ENCODE results near the gene AURKAIP1. TPM values are rescaled to one million over a fixed set of nuclear protein-coding genes. Genes with fewer than 3 reads are reported as not detected.

AURKAIP1 gene
- 213 and 230 TPM in 2 replicates for total RNA-seq

DNA sequence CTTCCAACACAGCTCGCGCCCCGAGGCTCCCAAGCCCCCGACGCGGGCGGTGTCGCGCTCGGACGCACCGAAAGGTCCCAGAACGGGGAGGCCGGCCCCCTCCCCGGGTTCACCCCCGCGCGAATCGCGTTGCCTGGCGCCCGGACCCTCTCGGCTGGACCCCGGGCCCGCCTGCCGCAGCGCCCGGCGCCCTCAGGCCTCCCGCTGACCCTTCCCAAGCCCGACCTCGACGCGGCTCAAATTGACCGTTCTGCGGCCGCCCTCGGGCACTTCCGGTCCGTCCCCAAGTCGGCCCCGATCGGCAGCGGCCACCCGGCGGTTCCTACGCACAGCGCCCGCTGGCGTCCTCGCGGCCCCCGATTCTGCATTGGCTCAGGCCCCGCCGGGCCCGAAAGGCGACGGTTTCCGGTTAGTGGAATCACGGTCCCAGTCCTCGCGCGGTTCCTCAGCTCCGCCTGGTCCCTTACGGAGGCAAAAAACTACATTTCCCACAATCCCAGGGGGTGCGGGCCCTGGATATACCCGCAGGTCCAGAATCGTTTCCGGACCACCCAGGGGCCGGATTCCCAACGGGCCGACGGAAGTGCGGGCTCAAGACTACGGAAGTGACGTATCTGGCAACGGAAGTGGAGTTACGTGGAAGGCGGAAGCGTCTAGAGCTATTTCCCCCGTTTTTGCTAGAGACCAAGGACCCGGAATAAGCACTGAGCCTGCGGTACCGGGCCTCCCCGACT is at the start of gene AURKAIP1:
TSS of gene AURKAIP1 (minus strand) at position 279 of the 734 bp plus-strand sequence. CDS start 451 bp downstream, outside the sequence.

DNA sequence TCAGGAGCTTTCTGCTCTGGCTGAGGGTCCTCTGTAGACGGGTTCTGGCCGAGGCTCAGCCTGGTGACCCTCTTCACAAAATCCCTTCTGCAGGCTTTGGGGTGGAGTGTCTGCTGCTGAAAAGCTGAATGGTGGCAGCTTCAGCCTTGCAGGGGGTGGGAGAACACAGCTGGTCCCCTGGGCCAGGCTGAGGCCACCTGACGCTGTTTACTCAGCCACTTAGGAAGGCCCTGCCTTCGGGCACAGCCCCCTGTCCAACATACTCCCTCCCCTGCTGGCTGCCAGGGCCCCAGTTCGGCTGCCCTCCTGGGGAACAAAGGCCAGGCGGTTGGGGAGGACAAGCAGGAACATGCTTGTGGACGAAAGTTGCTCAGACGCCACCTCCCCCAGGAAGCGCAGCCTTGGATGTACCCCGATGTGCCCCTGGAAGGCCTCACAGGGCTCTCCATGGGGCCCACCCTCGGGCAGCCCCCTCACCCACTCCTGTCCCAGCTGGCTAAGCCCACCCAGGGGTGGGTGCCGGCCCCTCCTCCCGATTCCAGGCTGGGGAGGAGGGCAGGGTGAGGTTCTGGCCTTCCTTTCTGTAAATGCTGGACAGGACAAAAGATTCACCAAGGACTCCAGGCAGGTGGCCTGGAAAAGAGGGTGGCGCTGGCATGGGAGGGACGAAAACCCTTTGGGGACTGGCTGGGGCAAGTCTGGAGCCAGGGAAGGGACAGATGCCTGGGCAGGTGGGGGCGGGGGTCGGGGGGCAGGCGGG is 46.3 kb upstream of the AURKAIP1 start, which contains the start of gene ANKRD65:
TSS of gene ANKRD65 (minus strand) at position 130 of the 760 bp plus-strand sequence. CDS start 271 bp downstream, outside the sequence.

DNA sequence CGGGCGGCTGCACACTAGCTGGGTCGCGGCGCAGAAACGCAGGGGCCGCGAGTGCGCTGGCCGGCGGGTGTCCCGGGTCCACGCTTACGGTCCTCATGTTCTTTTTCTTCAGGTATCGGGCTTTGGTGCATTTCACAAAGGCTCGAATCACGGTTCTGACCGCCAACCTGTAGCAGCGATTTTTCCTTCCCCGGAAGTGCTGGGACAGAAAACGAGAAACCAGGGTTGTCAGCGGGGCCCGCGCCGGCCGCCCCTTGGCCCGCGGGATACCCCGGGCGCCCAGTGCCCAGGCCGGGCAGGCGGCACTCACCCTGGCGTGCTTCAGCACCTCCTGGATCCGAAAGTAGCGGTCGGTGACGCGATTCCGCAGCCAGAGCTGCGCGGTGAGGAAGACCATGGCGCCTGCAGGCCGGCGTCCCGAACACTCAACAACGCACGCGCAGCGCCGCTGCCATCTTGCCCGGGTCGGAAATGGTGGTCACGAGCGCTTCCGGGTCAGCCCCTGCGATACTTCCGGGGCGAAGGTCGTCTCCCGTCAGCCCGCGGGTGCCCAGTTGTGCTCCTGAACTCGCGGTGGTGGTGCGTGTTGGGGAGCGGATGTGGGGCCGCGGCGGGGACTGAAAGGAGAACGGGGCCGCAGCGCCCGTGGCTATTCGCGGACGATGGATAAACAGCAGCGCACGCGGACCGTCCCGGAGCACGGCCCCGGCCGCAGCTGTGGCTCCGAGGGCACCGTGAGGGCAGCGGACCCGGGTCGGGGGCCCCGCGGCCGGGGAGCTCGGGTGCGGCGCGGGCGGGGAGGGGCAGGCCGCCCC is 32.0 kb upstream of the AURKAIP1 start, which contains the start of gene MRPL20:
TSS of gene MRPL20 (minus strand) at position 473 of the 815 bp plus-strand sequence. CDS start at position 397, 76 bp downstream.

DNA sequence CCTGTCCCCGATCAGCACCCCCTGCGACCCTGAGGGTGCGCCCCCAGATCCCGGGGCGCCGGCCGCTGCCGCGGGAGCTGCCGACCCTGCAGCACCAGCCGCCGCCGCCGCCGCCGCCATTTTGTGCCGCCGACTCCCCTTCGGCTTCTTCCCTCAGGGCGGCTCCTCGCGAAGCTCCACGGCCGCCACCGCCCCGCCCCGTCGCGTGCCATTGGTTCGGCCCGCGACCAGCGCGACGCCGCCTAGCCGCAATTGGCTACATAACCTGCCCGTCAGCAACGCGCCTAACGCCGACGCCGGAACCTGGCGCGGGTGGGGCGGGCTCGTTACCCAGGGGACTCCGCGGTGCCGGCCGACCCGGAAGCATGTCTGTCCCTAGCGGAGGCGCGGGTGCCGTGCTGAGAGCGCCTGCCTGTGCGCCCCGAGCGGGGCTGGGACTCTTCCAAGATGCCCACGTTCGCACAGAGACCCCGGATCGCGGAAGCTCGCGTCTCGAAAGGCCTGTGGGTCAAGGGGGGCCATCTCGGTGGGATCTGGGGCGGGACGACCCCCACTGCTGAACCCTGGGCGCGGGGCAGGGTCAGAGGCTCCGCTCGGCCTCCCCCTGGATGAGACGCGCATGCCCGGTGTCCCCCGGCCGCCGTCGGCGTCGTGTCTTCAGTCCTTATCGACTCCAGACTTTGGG is 24.3 kb upstream of the AURKAIP1 start, which contains the start of gene CCNL2:
TSS of gene CCNL2 (minus strand) at position 149 of the 685 bp plus-strand sequence. CDS start at position 120, 29 bp downstream.

DNA sequence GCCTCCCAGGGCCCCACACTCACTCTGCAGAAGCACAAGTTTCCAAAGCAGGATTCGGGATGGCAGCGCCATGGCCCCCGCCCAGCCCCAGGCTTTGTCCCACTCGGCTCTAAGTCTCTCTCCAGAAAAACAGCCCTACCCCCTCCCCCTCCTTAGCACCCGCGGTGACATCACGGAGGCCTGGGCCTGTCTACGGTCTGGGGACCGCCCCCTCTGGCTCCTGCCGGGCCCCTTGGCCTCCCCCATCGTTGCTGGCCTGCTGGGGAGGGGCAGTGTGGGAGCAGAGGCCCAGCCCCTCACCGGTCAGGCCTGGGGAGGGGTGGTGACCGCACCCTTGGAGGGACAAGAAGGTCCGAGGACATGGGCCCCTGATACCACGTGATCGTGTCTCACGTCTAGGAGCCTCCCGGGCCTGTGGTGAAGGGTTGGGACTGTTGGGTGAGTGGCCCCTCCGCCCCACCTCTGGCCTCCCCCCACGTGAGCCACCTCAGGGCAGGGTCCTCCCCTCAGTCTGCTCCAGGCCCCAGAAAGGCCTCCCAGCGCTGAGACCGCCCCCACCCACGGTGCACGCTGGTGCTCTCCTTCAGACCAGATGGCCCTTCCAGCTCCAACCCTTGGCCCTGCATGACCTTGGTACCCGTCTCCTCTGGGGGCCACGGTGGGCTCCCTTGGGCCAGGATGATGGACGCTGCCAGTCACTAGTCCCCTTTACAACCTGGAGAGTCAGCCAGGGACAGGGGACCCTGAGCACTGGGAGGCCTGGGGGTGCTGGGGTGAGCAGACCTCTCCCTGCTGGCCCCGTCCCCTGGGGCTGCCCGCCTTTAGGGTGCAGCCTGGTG is 16.4 kb downstream of the AURKAIP1 start, which contains the start of gene MXRA8:
TSS of gene MXRA8 (minus strand) at position 123 of the 839 bp plus-strand sequence. CDS start at position 72, 51 bp downstream.

DNA sequence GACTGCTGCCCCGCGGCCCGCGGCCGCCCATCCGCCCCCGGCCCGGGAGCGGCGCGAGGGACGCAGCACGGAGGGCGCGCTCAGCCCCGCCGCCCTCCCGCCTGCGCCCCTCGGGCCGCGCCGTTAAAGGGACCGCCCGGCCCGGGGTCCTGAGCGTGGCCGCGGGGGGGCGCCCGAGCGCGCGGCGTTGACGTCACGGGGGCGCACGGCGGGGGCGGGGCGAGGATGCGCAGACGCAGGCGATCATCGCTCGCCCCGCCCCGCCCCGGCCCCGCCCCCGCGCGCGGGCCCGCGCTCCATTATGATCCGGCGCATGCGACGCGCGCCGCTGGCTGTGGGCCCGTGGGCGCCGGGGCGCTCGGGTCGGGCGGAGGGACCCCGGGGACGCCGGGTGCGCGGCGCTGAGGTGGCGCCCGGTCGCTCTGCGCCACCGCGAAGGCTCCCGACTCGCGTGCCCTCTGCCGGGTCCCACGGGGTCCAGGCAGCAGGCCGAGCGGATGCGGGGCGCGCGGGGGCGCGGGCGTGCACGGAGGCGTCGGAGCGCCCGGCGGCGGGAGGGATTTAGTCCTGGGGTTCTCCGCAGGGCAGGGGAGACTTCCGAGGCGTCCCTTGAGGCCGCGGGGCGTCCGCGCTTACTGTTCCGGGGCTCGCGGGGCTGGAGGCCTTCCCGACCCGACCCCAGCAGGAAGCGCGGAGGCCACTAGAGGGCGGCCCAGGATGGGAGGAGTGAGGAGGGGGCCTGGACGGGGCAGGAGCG is 25.6 kb downstream of the AURKAIP1 start, which contains the start of gene DVL1:
TSS of gene DVL1 (minus strand) at position 163 of the 757 bp plus-strand sequence. CDS start 353 bp downstream, outside the sequence.

DNA sequence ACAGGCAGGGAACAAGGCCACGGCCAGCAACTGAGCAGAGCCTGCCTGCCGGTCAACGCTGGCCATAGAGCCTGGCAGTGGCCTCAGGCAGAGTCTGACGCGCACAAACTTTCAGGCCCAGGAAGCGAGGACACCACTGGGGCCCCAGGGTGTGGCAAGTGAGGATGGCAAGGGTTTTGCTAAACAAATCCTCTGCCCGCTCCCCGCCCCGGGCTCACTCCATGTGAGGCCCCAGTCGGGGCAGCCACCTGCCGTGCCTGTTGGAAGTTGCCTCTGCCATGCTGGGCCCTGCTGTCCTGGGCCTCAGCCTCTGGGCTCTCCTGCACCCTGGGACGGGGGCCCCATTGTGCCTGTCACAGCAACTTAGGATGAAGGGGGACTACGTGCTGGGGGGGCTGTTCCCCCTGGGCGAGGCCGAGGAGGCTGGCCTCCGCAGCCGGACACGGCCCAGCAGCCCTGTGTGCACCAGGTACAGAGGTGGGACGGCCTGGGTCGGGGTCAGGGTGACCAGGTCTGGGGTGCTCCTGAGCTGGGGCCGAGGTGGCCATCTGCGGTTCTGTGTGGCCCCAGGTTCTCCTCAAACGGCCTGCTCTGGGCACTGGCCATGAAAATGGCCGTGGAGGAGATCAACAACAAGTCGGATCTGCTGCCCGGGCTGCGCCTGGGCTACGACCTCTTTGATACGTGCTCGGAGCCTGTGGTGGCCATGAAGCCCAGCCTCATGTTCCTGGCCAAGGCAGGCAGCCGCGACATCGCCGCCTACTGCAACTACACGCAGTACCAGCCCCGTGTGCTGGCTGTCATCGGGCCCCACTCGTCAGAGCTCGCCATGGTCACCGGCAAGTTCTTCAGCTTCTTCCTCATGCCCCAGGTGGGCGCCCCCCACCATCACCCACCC is 43.7 kb downstream of the AURKAIP1 start, which contains the start of gene TAS1R3:
TSS of gene TAS1R3 (plus strand) at position 213 of the 898 bp plus-strand sequence. CDS start at position 279, 66 bp downstream.

DNA sequence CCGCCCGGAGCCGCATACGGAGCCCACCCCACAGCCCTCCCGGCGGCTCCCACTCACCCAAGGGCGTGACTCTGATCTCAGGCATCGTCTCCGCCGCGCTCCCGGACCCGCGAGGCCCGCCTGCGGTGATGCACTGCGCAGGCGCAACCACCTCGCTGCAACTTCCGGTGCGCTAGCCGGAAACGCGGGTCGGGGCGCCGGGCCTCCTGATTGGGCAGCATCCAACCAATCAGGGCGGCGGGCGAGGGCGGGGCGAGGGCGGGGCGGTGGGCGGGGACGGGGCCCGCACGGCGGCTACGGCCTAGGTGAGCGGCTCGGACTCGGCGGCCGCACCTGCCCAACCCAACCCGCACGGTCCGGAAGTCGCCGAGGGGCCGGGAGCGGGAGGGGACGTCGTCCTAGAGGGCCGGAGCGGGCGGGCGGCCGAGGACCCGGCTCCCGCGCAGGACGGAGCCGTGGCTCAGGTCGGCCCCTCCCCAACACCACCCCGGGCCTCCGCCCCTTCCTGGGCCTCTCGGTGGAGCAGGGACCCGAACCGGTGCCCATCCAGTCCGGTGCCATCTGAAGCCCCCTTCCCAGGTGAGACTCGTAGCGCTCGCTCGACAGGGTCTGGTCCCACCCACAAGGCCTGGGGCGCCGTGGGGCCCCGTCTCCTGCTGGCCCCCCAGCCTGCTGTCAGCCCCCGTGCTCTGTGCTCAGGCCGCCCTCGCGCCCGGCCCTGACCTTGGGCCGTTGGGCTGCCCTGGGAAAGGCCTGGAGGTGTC is 50.3 kb downstream of the AURKAIP1 start, which contains the start of the genes CPTP and INTS11:
TSS of gene CPTP (plus strand) at position 279 of the 764 bp plus-strand sequence. CDS start 2,109 bp downstream, outside the sequence.
TSS of gene INTS11 (minus strand) at position 137 of the 764 bp plus-strand sequence. CDS start at position 85, 52 bp downstream.

Other genes with a start within 250 kb of the AURKAIP1 start
- not detected in 2 replicates for gene TTLL10, start 201.3 kb downstream of the AURKAIP1 start, total RNA-seq
- 0.63 and 0.98 TPM in 2 replicates for gene TNFRSF18, start 168.6 kb downstream of the AURKAIP1 start, total RNA-seq
- gene TNFRSF4, start 161.1 kb downstream of the AURKAIP1 start, total RNA-seq = not detected in 2 replicates
- gene SDF4, start 143.2 kb downstream of the AURKAIP1 start, total RNA-seq = 130 TPM in 2 replicates
- 23.6 and 24.7 TPM in 2 replicates for gene B3GALT6, start 143.0 kb downstream of the AURKAIP1 start, total RNA-seq
- 0.71 and 1.1 TPM in 2 replicates for gene C1QTNF12, start 128.5 kb downstream of the AURKAIP1 start, total RNA-seq
- gene UBE2J2, start 101.4 kb downstream of the AURKAIP1 start, total RNA-seq = 43.3 and 56.1 TPM in 2 replicates
- 0.09 and 0.21 TPM in 2 replicates for gene SCNN1D, start 94.8 kb downstream of the AURKAIP1 start, total RNA-seq
- 33.2 and 37.7 TPM in 2 replicates for gene ACAP3, start 67.3 kb downstream of the AURKAIP1 start, total RNA-seq
- gene PUSL1, start 66.6 kb downstream of the AURKAIP1 start, total RNA-seq = 63.3 and 72.2 TPM in 2 replicates
- 72.1 and 85.8 TPM in 2 replicates for gene INTS11, start 50.5 kb downstream of the AURKAIP1 start, total RNA-seq
- 41.8 and 48.7 TPM in 2 replicates for gene CPTP, start 50.4 kb downstream of the AURKAIP1 start, total RNA-seq
- 0.05 and 0.07 TPM in 2 replicates for gene TAS1R3, start 43.9 kb downstream of the AURKAIP1 start, total RNA-seq
- gene DVL1, start 25.8 kb downstream of the AURKAIP1 start, total RNA-seq = 81.8 and 99.3 TPM in 2 replicates
- 1.6 and 4.9 TPM in 2 replicates for gene MXRA8, start 16.7 kb downstream of the AURKAIP1 start, total RNA-seq
- 48.4 and 60.6 TPM in 2 replicates for gene CCNL2, start 24.1 kb upstream of the AURKAIP1 start, total RNA-seq
- gene MRPL20, start 32.1 kb upstream of the AURKAIP1 start, total RNA-seq = 173 and 184 TPM in 2 replicates
- 21.4 and 24.3 TPM in 2 replicates for gene ANKRD65, start 46.1 kb upstream of the AURKAIP1 start, total RNA-seq
- 91.6 and 96.3 TPM in 2 replicates for gene VWA1, start 60.5 kb upstream of the AURKAIP1 start, total RNA-seq
- 0.14 TPM in 1 of 2 replicates, not detected in the other for gene ATAD3C, start 74.5 kb upstream of the AURKAIP1 start, total RNA-seq
- 30.3 and 34.1 TPM in 2 replicates for gene ATAD3B, start 96.6 kb upstream of the AURKAIP1 start, total RNA-seq
- 56.8 and 65.5 TPM in 2 replicates for gene ATAD3A, start 137.0 kb upstream of the AURKAIP1 start, total RNA-seq
- 0.23 and 0.35 TPM in 2 replicates for gene TMEM240, start 165.4 kb upstream of the AURKAIP1 start, total RNA-seq
- gene SSU72, start 199.7 kb upstream of the AURKAIP1 start, total RNA-seq = 103 and 113 TPM in 2 replicates
- gene FNDC10, start 224.9 kb upstream of the AURKAIP1 start, total RNA-seq = 5.6 and 7.5 TPM in 2 replicates
- 39.2 and 41.9 TPM in 2 replicates for gene MIB2, start 240.3 kb upstream of the AURKAIP1 start, total RNA-seq

All from airway epithelial cell (primary cell).